Stomach (tissue), 9 donors: Measurements from ENCODE around the gene SUSD6. TPM values are rescaled to one million over a fixed set of nuclear protein-coding genes. Genes with fewer than 3 reads are reported as not detected.

Experiments
- DNase-seq, 2 donors: peaks; one replicate each; pipeline versions ENCODE4 v3.0.0 to v3.0.0-alpha.2; 2013 to 2019
- H3K27ac ChIP-seq, 5 donors: fragments of 200-600 bp in 4 of 5; sonication (generic) in 4 of 5; one replicate each; pipeline ENCODE4 v1.5.1; 2013 to 2019; ENCODE audit warnings: mild to moderate bottlenecking in 1 of 5, moderate library complexity in 1 of 5
- H3K27me3 ChIP-seq, 3 donors: fragments of 200-600 bp; sonication (generic); one replicate each; pipeline ENCODE4 v1.5.1; 2017 to 2019; ENCODE audit warnings: mixed run types in 1 of 3
- H3K36me3 ChIP-seq, 4 donors: fragments of 200-600 bp; sonication (generic); 1 replicate in 3 of 4; 2 replicates in 1 of 4; pipeline ENCODE4 v1.5.1; 2016 to 2019
- H3K4me1 ChIP-seq, 4 donors: fragments of 200-600 bp; sonication (generic); one replicate each; pipeline ENCODE4 v1.5.1; 2016 to 2019
- H3K4me3 ChIP-seq, 4 donors: fragments of 200-600 bp; sonication (generic) in 3 of 4; one replicate each; pipeline ENCODE4 v1.5.1; 2016 to 2019; ENCODE audit warnings: mild to moderate bottlenecking in 1 of 4
- H3K9me3 ChIP-seq, 4 donors: fragments of 200-600 bp; sonication (generic); one replicate each; pipeline ENCODE4 v1.5.1; 2016 to 2019
- CTCF ChIP-seq, 7 experiments: fragments of 450-650 bp in 4 of 7; fragments of 200-600 bp in 3 of 7; sonication (generic) in 3 of 7; IDR thresholded peaks; one replicate each; pipeline ENCODE4 v1.5.1; 2016 to 2019; ENCODE audit warnings: antibody characterized with exemption in 7 of 7, control low read depth in 2 of 7, mild to moderate bottlenecking in 1 of 7
- EP300 ChIP-seq: sonication (generic); formaldehyde crosslinking; IDR thresholded peaks from one replicate; pipeline ENCODE4 v1.6.1; 2017; ENCODE audit warnings: antibody characterized with exemption
- POLR2A ChIP-seq, 4 donors: fragments of 450-650 bp; IDR thresholded peaks; one replicate each; pipeline ENCODE4 v1.6.1; 2016; ENCODE audit warnings: antibody characterized with exemption in 4 of 4, control low read depth in 2 of 4, mild to moderate bottlenecking in 1 of 4, moderate library complexity in 1 of 4
- POLR2AphosphoS5 ChIP-seq, 3 donors: sonication (generic); formaldehyde crosslinking; IDR thresholded peaks; one replicate each; pipeline ENCODE4 v1.6.1; 2016; ENCODE audit warnings: antibody characterized with exemption in 3 of 3
- WGBS, 5 donors: extraction: QIAGEN DNeasy Blood & Tissue Kit in 3 of 5; methylation state at CpG; one replicate each; pipeline versions ENCODE4 v1.1.5 to v1.1.7; 2013 to 2018; 5-methylcytosine and 5-hydroxymethylcytosine counted together
- intact Hi-C: fragments of 100-400 bp; cut with DNase I; formaldehyde crosslinking; loops from one replicate; pipeline ENCODE4 v1.15.1; 2023; ENCODE audit warnings: low total_unique reads
- polyA plus RNA-seq, 3 donors: library from polyadenylated mRNA; stranded (reverse); fragments of 200-250 nt; gene quantifications; one replicate each; pipeline ENCODE4 v1.2.3, GENCODE V29; 2013
- total RNA-seq, 5 donors: library from RNA; depleted of rRNA; stranded (reverse); fragments of >200 nt; gene quantifications; one replicate each; pipeline versions ENCODE4 v1.1.0 to v1.2.3, GENCODE V29; 2014 to 2016
- donor health status: healthy with polysubstance abuse.
- donor health status: Bipolar disorder and iron deficiency.
- donor health status: healthy.

The SUSD6 gene
- total and polyA plus RNA-seq, 8 donors = 4.9 to 39.0 (median 24.7) TPM

DNA sequence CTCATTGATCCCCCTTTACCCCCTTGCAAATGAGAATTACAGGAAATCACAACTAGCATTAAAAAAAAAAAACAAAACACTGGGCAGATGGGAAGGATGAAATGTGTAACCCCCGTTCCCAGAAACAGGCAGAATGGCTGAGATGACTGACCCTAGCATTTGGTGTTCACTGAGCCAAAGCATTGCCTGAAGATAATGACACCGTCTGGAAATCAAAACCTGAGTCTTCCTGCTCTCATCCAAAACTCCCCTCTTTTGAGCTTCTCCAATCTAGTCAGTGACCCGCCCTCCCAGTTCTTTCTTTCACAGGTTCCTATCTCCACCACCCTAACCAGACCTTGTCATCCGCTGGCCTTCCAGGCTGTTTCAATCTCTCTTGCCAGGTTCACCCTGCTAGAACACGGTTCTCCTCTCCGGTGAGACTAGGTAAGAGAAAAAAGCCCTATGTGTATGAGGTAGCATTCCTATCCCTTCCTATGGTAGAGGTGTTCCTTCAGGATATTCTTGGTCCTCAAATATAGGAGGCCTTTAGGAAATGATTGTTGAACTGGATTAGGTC is 21.3 kb downstream of the SUSD6 start:
- H3K4me1 ChIP-seq = peaks cover 81 to 100% (median 90%) of the 10 kb centered on the region in 4 donors
- DNase-seq = no peak
- no peaks in the 10 kb centered on the region for H3K9me3 ChIP-seq
- H3K27ac ChIP-seq = peak overlapping the region in 3 of 5 donors; percentile 2 to 64 (median 28)
- H3K36me3 ChIP-seq = no peaks in the 10 kb centered on the region
- no peak overlapping the region for H3K4me3 ChIP-seq
- H3K27me3 ChIP-seq = no peaks in the 10 kb centered on the region
- 72 to 78% (median 74%) methylated on average over 6 of the region's 6 CpGs for WGBS, 5 donors
- no peak for TF ChIP-seq CTCF (IDR thresholded peaks at IDR 0.05)
- no peak for TF ChIP-seq POLR2A (IDR thresholded peaks at IDR 0.05)
- no peak for TF ChIP-seq EP300
- TF ChIP-seq POLR2AphosphoS5 (IDR thresholded peaks at IDR 0.05) = no peak
- intact Hi-C loops = no loop called here

DNA sequence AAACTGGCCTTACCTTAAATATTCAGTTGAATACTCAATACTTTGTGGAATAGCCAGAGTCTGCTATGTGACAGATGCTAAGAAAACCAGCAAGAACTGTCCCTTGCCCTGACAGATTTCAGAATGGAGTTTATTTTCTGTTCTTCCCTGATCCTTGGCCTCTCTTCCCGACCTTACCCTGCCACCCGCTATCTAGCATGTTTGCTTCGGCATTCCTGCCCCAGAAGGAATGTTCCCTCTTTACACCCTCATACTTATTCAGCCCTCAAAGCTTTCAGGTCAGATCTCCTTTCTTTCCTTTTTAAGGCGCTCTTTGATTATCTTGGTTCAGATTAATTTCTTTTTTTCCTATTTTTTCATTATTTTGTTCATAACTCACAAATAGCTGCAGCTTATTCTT is 21.8 kb downstream of the SUSD6 start:
- 28 to 59% (median 41%) methylated on average over 3 to 4 of the region's 4 CpGs for WGBS, 5 donors
- intact Hi-C loops = no loop called here

GRCh38 chr14:69635981-69636639 is 24.7 kb downstream of the SUSD6 start:
- Histone ChIP-seq H3K9me3 (peaks cover 0 to 4% (median 0%) of the 10 kb centered on the region in 4 donors), H3K4me3 (no peak overlapping the region)
- WGBS, 5 donors = 47 to 55% (median 50%) methylated on average over 4 of the region's 4 CpGs

More for the DNA sequence above, 21.8 kb downstream of the SUSD6 start:
- Histone ChIP-seq H3K27me3 (no peaks in the 10 kb centered on the region), H3K4me3 (no peak overlapping the region), H3K36me3 (no peaks in the 10 kb centered on the region), H3K27ac (peak overlapping the region in 2 of 5 donors; percentile 2 to 64), H3K9me3 (no peaks in the 10 kb centered on the region), H3K4me1 (peaks cover 87 to 100% (median 95%) of the 10 kb centered on the region in 4 donors)
- TF ChIP-seq EP300 (no peak), POLR2A (IDR thresholded peaks at IDR 0.05) (no peak), CTCF (IDR thresholded peaks at IDR 0.05) (no peak), POLR2AphosphoS5 (IDR thresholded peaks at IDR 0.05) (no peak)
- DNase-seq = no peak

More at GRCh38 chr14:69635981-69636639, 24.7 kb downstream of the SUSD6 start:
- no peak for DNase-seq
- Histone ChIP-seq H3K36me3 (no peaks in the 10 kb centered on the region), H3K27me3 (no peaks in the 10 kb centered on the region), H3K4me1 (peaks cover 70 to 97% (median 83%) of the 10 kb centered on the region in 4 donors), H3K27ac (peak overlapping the region; percentile 20 to 82 (median 66))
- no peak for TF ChIP-seq CTCF (IDR thresholded peaks at IDR 0.05)
- TF ChIP-seq POLR2A (IDR thresholded peaks at IDR 0.05) = no peak
- no peak for TF ChIP-seq POLR2AphosphoS5 (IDR thresholded peaks at IDR 0.05)
- no peak for TF ChIP-seq EP300
- intact Hi-C loops = no loop called here
